Neural cell (in vitro differentiated cells): ENCODE data around the gene DDX51. TPM values are rescaled to one million over a fixed set of nuclear protein-coding genes. Genes with fewer than 3 reads are reported as not detected.

Experiments
- H2AFZ ChIP-seq: fragments of 200-600, 300-800 bp; sonication (generic), shearing (Covaris generic); 2 replicates; pipeline ENCODE4 v1.6.0; 2014; ENCODE audit warnings: low read depth, mild to moderate bottlenecking, antibody characterized with exemption, low read length, moderate library complexity
- H3F3A ChIP-seq: fragments of 200-600 bp; shearing (Covaris generic); 2 replicates; pipeline ENCODE4 v1.6.1; 2016; ENCODE audit warnings: mild to moderate bottlenecking, moderate library complexity, mixed read lengths, antibody characterized with exemption, low read length; ENCODE audit not compliant: insufficient read depth, poor library complexity, severe bottlenecking
- H3K27ac ChIP-seq: fragments of 200-600, 300-800 bp; sonication (generic), shearing (Covaris generic); 2 replicates; pipeline ENCODE4 v1.5.1; 2014; ENCODE audit warnings: mild to moderate bottlenecking, low read length, moderate library complexity
- H3K27me3 ChIP-seq: fragments of 300-800, 200-600 bp; sonication (generic), shearing (Covaris generic); 2 replicates; pipeline ENCODE4 v1.6.0; 2014; ENCODE audit warnings: mild to moderate bottlenecking, low read depth, low read length, moderate library complexity; ENCODE audit not compliant: insufficient read depth
- H3K36me3 ChIP-seq: fragments of 300-800, 200-600 bp; sonication (generic), shearing (Covaris generic); 2 replicates; pipeline ENCODE4 v1.5.1; 2014; ENCODE audit warnings: mild to moderate bottlenecking, antibody characterized with exemption, low read length, moderate library complexity; ENCODE audit not compliant: insufficient read depth
- H3K4me2 ChIP-seq: fragments of 300-800, 200-600 bp; sonication (generic), shearing (Covaris generic); 2 replicates; pipeline ENCODE4 v1.6.0; 2014; ENCODE audit warnings: mild to moderate bottlenecking, low read length
- H3K4me3 ChIP-seq: fragments of 300-800, 200-600 bp; sonication (generic), shearing (Covaris generic); 2 replicates; pipeline ENCODE4 v1.5.1; 2014; ENCODE audit warnings: mild to moderate bottlenecking, low read length, moderate library complexity
- H3K79me2 ChIP-seq: fragments of 200-600 bp; shearing (Covaris generic); replicated peaks from 2 replicates; pipeline ENCODE4 v1.6.0; 2014; ENCODE audit warnings: mild to moderate bottlenecking, low read length, moderate library complexity; ENCODE audit not compliant: insufficient read depth
- H3K9ac ChIP-seq: fragments of 300-800, 200-600 bp; sonication (generic), shearing (Covaris generic); 2 replicates; pipeline ENCODE4 v1.6.1; 2016; ENCODE audit warnings: mild to moderate bottlenecking, low read length, mixed read lengths
- H3K9me2 ChIP-seq: fragments of 200-600 bp; shearing (Covaris generic); 2 replicates; pipeline ENCODE4 v1.6.1; 2016; ENCODE audit warnings: mild to moderate bottlenecking, low read length, mixed read lengths; ENCODE audit not compliant: insufficient read depth
- H3K9me3 ChIP-seq: fragments of 200-600, 300-800 bp; sonication (generic), shearing (Covaris generic); 2 replicates; pipeline ENCODE4 v1.6.1; 2016; ENCODE audit warnings: mild to moderate bottlenecking, mixed run types, low read length, moderate library complexity, mixed read lengths
- H4K20me1 ChIP-seq: fragments of 200-600 bp; shearing (Covaris generic); 2 replicates; pipeline ENCODE4 v1.6.1; 2016; ENCODE audit warnings: mild to moderate bottlenecking, mixed run types; ENCODE audit not compliant: insufficient read depth
- EP300 ChIP-seq: fragments of 450-650 bp; conservative IDR thresholded peaks from 2 replicates; pipeline ENCODE4 v1.6.1; 2014; ENCODE audit warnings: antibody characterized with exemption, mild to moderate bottlenecking, moderate library complexity; ENCODE audit not compliant: poor library complexity, severe bottlenecking
- EZH2 ChIP-seq: fragments of 200-600, 300-800 bp; shearing (Covaris generic), sonication (generic); IDR thresholded peaks from 2 replicates; pipeline ENCODE4 v1.6.1; 2014; ENCODE audit warnings: antibody characterized with exemption, low read length, borderline replicate concordance, mild to moderate bottlenecking; ENCODE audit not compliant: insufficient read depth, poor library complexity, severe bottlenecking
- MXI1 ChIP-seq: fragments of 450-650 bp; conservative IDR thresholded peaks from 2 replicates; pipeline ENCODE4 v1.6.1; 2014; ENCODE audit warnings: antibody characterized with exemption, mild to moderate bottlenecking; ENCODE audit not compliant: poor library complexity, severe bottlenecking
- POLR2AphosphoS5 ChIP-seq: IDR thresholded peaks from 2 replicates; pipeline ENCODE4 v1.6.1; 2012
- RAD21 ChIP-seq: fragments of 450-650 bp; conservative IDR thresholded peaks from 2 replicates; pipeline ENCODE4 v1.6.1; 2014; ENCODE audit warnings: antibody characterized with exemption, mild to moderate bottlenecking, moderate library complexity
- SMC3 ChIP-seq: fragments of 450-650 bp; conservative IDR thresholded peaks from 2 replicates; pipeline ENCODE4 v1.6.1; 2014; ENCODE audit warnings: antibody characterized with exemption, mild to moderate bottlenecking, moderate library complexity; ENCODE audit not compliant: poor library complexity
- TAF1 ChIP-seq: IDR thresholded peaks from 2 replicates; pipeline ENCODE4 v1.6.1; 2012; ENCODE audit warnings: low read depth
- polyA plus RNA-seq: library from polyadenylated mRNA; depleted of rRNA; stranded (reverse); fragments of >200 nt; gene quantifications from 2 replicates; pipeline ENCODE4 v1.2.3, GENCODE V29; 2014
- TF ChIP-seq, protein P1 (sequence below): IDR thresholded peaks from 2 replicates; pipeline ENCODE4 v1.6.1; 2012; ENCODE audit warnings: borderline replicate concordance
- TF ChIP-seq, protein P2 (sequence below): fragments of 450-650 bp; IDR thresholded peaks from 2 replicates; pipeline ENCODE4 v1.5.1; 2014; ENCODE audit warnings: antibody characterized with exemption, mild to moderate bottlenecking, moderate library complexity; ENCODE audit not compliant: poor library complexity, severe bottlenecking

DDX51 gene
- polyA plus RNA-seq, 1 donor from 2014 or later, result 17.6 TPM

DNA sequence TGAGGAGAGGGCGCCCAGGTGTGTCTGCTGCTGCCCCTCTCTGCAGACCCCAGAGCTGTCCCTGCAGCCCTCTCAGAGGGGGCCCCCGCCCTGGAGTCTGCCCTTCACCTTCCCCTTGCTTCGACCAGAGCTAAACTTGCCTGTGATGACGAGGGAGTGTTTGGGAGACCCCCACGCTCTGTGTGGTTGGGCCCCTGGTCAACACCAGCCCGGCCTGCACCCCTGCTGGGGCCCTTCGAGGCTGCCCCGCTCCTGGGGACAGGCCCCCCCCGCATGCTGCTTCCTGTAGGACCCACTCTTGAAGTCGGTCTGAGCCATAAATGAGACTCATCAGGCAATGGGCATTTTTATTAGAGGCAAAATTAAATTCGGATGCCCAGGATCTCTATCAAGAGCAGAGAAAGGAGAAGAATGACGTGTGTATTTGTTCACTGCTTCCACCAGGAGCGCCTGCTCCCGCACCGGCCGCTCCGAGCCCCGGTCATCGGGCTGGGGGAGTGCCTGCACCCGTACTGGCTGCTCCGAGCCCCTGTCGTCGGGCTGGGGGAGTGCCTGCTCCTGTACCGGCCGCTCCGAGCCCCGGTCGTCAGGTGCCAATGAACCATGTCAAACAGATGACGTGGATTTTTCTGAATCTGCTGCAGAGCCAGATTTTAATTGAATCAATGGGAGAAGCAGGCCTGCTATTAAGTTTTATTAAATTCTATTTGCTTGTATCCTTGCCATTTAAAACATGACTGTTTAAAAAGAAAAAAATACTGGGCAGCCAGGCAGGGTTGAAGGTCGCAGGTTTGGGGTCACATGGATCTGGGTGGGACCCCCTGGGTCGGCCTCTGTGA lies 47.8 kb upstream of the DDX51 start:
- H3K36me3 ChIP-seq, result no peaks in the 10 kb centered on the region
- no peak overlapping the region for H2AFZ ChIP-seq
- no peaks in the 10 kb centered on the region for H3K9me2 ChIP-seq
- H3K4me3 ChIP-seq, result no peak overlapping the region
- H4K20me1 ChIP-seq, result no peaks in the 10 kb centered on the region
- H3K79me2 ChIP-seq, result no peaks in the 10 kb centered on the region
- no peak overlapping the region for H3K27ac ChIP-seq
- no peaks in the 10 kb centered on the region for H3F3A ChIP-seq
- TF ChIP-seq EZH2 (no peak), SMC3 (no peak)
- TF ChIP-seq, protein P1, sequence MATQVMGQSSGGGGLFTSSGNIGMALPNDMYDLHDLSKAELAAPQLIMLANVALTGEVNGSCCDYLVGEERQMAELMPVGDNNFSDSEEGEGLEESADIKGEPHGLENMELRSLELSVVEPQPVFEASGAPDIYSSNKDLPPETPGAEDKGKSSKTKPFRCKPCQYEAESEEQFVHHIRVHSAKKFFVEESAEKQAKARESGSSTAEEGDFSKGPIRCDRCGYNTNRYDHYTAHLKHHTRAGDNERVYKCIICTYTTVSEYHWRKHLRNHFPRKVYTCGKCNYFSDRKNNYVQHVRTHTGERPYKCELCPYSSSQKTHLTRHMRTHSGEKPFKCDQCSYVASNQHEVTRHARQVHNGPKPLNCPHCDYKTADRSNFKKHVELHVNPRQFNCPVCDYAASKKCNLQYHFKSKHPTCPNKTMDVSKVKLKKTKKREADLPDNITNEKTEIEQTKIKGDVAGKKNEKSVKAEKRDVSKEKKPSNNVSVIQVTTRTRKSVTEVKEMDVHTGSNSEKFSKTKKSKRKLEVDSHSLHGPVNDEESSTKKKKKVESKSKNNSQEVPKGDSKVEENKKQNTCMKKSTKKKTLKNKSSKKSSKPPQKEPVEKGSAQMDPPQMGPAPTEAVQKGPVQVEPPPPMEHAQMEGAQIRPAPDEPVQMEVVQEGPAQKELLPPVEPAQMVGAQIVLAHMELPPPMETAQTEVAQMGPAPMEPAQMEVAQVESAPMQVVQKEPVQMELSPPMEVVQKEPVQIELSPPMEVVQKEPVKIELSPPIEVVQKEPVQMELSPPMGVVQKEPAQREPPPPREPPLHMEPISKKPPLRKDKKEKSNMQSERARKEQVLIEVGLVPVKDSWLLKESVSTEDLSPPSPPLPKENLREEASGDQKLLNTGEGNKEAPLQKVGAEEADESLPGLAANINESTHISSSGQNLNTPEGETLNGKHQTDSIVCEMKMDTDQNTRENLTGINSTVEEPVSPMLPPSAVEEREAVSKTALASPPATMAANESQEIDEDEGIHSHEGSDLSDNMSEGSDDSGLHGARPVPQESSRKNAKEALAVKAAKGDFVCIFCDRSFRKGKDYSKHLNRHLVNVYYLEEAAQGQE, result no peak
- H3K4me2 ChIP-seq, result no peak overlapping the region
- peaks cover 13% of the 10 kb centered on the region for H3K27me3 ChIP-seq
- H3K9me3 ChIP-seq, result peaks cover 3% of the 10 kb centered on the region
- H3K9ac ChIP-seq, result no peak overlapping the region

DNA sequence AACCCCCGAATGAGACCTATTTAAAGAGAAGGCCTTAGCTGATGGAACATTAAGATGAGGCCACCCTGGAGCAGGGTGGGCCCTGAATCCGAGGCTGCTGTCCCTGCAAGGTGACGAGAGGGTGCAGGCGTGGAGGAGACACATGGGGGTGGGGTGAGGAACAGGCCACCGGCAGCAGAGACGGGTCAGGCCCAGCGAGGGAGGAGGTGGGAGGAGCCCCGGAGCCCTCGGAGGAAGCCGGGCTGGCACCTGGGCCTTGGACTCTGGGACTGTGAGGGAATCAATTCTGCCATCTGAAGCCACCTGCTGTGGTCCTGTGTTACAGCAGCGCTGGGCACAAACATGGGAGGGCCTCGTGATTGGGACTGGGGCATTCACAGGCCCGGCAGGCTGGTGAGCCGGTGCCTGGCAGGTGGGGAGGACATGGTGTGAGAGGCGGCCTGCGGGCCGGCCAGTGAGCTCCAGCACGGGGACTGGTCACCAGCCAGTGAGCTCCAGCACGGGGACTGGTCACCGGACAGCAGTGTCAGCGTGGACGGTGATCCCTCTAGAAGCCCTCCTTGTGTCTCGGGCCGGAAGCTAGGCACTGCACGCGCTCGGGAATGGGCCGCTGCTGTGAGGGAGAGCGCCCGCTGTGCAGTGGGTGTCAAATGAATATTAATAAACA lies 46.8 kb upstream of the DDX51 start:
- no peak overlapping the region for H3K9ac ChIP-seq
- no peak overlapping the region for H2AFZ ChIP-seq
- no peak overlapping the region for H3K4me2 ChIP-seq
- no peak for TF ChIP-seq POLR2AphosphoS5
- TF ChIP-seq, protein P2, sequence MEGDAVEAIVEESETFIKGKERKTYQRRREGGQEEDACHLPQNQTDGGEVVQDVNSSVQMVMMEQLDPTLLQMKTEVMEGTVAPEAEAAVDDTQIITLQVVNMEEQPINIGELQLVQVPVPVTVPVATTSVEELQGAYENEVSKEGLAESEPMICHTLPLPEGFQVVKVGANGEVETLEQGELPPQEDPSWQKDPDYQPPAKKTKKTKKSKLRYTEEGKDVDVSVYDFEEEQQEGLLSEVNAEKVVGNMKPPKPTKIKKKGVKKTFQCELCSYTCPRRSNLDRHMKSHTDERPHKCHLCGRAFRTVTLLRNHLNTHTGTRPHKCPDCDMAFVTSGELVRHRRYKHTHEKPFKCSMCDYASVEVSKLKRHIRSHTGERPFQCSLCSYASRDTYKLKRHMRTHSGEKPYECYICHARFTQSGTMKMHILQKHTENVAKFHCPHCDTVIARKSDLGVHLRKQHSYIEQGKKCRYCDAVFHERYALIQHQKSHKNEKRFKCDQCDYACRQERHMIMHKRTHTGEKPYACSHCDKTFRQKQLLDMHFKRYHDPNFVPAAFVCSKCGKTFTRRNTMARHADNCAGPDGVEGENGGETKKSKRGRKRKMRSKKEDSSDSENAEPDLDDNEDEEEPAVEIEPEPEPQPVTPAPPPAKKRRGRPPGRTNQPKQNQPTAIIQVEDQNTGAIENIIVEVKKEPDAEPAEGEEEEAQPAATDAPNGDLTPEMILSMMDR, result no peak
- TF ChIP-seq TAF1, result no peak
- TF ChIP-seq MXI1, result no peak
- no peak for TF ChIP-seq EP300
- no peak for TF ChIP-seq SMC3
- TF ChIP-seq, protein P1, result no peak
- no peak for TF ChIP-seq RAD21
- TF ChIP-seq EZH2, result no peak
- H3K27ac ChIP-seq, result no peak overlapping the region
- no peaks in the 10 kb centered on the region for H3K79me2 ChIP-seq
- no peak overlapping the region for H3K4me3 ChIP-seq
- no peaks in the 10 kb centered on the region for H3K36me3 ChIP-seq
- peaks cover 13% of the 10 kb centered on the region for H3K27me3 ChIP-seq
- no peaks in the 10 kb centered on the region for H3F3A ChIP-seq
- peaks cover 3% of the 10 kb centered on the region for H3K9me3 ChIP-seq
- H3K9me2 ChIP-seq, result no peaks in the 10 kb centered on the region
- H4K20me1 ChIP-seq, result no peaks in the 10 kb centered on the region
